Measurements from ENCODE around the gene LRRC40.
"Not testable (repeated sequence)": the region's sequence is repeated elsewhere in the genome, so short reads cannot be mapped to it uniquely, and the experiment has no call there.

LRRC40 gene

GRCh38 chr1:70221238-70222121 is 16.1 kb upstream of the LRRC40 start, which contains the start of gene SRSF11:
SRSF11 (plus strand) TSS chr1:70221380; CDS start chr1:70221637, 257 bp downstream.
- peak within 1 kb of the TSS; percentile 94 for H3K27ac ChIP-seq (ENCODE audit: low read length)
- no peaks in the 10 kb centered on the region for H3K9me3 ChIP-seq (ENCODE audit: control insufficient read depth in 1 of 2, low read length in 2 of 2)
- H3K27me3 ChIP-seq (ENCODE audit: low read depth, low read length): no peaks in the 10 kb centered on the region
- H3K36me3 ChIP-seq (ENCODE audit: control insufficient read depth in 1 of 2, insufficient read depth in 2 of 2, low read length in 2 of 2): peaks cover 11 to 22% of the 10 kb centered on the region in 2 donors
- peak within 1 kb of the TSS; percentile 68 to 77 for H3K4me3 ChIP-seq (ENCODE audit: low read depth in 1 of 2, low read length in 2 of 2)
- H3K4me1 ChIP-seq (ENCODE audit: control insufficient read depth in 1 of 2, insufficient read depth in 2 of 2, low read length in 2 of 2): peaks cover 7 to 44% of the 10 kb centered on the region in 2 donors

- H3K27me3 ChIP-seq (ENCODE audit: low read depth, low read length): no peaks in the 10 kb centered on the region
- H3K4me1 ChIP-seq (ENCODE audit: control insufficient read depth in 1 of 2, insufficient read depth in 2 of 2, low read length in 2 of 2): peaks cover 7 to 39% of the 10 kb centered on the region in 2 donors
- peak overlapping the region; percentile 68 to 76 for H3K4me3 ChIP-seq (ENCODE audit: low read depth in 1 of 2, low read length in 2 of 2)
- no peaks in the 10 kb centered on the region for H3K9me3 ChIP-seq (ENCODE audit: control insufficient read depth in 1 of 2, low read length in 2 of 2)
- H3K36me3 ChIP-seq (ENCODE audit: control insufficient read depth in 1 of 2, insufficient read depth in 2 of 2, low read length in 2 of 2): peaks cover 11 to 22% of the 10 kb centered on the region in 2 donors
- peak overlapping the region; percentile 79 for H3K27ac ChIP-seq (ENCODE audit: low read length)
Measured at GRCh38 chr1:70220517-70221237, 15.3 kb upstream of the LRRC40 start.

GRCh38 chr1:70220015-70220414 is 14.6 kb upstream of the LRRC40 start:
- Histone ChIP-seq H3K4me3 (ENCODE audit: low read depth in 1 of 2, low read length in 2 of 2) (no peak overlapping the region), H3K9me3 (ENCODE audit: control insufficient read depth in 1 of 2, low read length in 2 of 2) (no peaks in the 10 kb centered on the region), H3K36me3 (ENCODE audit: control insufficient read depth in 1 of 2, insufficient read depth in 2 of 2, low read length in 2 of 2) (peaks cover 6 to 19% of the 10 kb centered on the region in 2 donors), H3K27me3 (ENCODE audit: low read depth, low read length) (no peaks in the 10 kb centered on the region), H3K4me1 (ENCODE audit: control insufficient read depth in 1 of 2, insufficient read depth in 2 of 2, low read length in 2 of 2) (peaks cover 7 to 33% of the 10 kb centered on the region in 2 donors), H3K27ac (ENCODE audit: low read length) (no peak overlapping the region)

GRCh38 chr1:70211541-70211940 is 6.2 kb upstream of the LRRC40 start:
- no peak overlapping the region for H3K27ac ChIP-seq (ENCODE audit: low read length)
- no peaks in the 10 kb centered on the region for H3K9me3 ChIP-seq (ENCODE audit: control insufficient read depth in 1 of 2, low read length in 2 of 2)
- H3K4me1 ChIP-seq (ENCODE audit: control insufficient read depth in 1 of 2, insufficient read depth in 2 of 2, low read length in 2 of 2): peaks cover 0 to 43% of the 10 kb centered on the region in 2 donors
- H3K27me3 ChIP-seq (ENCODE audit: low read depth, low read length): no peaks in the 10 kb centered on the region
- no peaks in the 10 kb centered on the region for H3K36me3 ChIP-seq (ENCODE audit: control insufficient read depth in 1 of 2, insufficient read depth in 2 of 2, low read length in 2 of 2)
- no peak overlapping the region for H3K4me3 ChIP-seq (ENCODE audit: low read depth in 1 of 2, low read length in 2 of 2)

DNA sequence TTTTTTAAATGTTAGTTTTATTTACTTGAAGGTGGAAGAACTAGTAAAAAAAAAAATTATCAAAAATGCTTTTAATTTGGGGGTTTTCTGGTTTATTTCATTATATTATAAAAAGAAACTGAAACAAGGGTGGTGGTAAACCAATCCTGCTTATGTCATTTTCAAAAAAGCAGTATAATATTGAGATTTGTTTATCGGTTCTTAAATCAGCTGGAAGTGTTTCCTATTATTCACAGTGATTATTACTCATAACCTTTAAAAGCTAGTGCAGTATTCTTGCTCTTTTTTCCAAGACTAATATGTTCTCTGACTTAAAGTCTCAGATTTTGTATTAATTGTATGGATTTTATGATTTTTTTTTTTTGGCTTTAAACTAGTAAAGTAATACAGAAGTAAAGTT is 5.4 kb upstream of the LRRC40 start:
- no peaks in the 10 kb centered on the region for H3K9me3 ChIP-seq (ENCODE audit: control insufficient read depth in 1 of 2, low read length in 2 of 2)
- no peaks in the 10 kb centered on the region for H3K36me3 ChIP-seq (ENCODE audit: control insufficient read depth in 1 of 2, insufficient read depth in 2 of 2, low read length in 2 of 2)
- no peaks in the 10 kb centered on the region for H3K27me3 ChIP-seq (ENCODE audit: low read depth, low read length)
- no peak overlapping the region for H3K4me3 ChIP-seq (ENCODE audit: low read depth in 1 of 2, low read length in 2 of 2)
- H3K4me1 ChIP-seq (ENCODE audit: control insufficient read depth in 1 of 2, insufficient read depth in 2 of 2, low read length in 2 of 2): peaks cover 0 to 46% of the 10 kb centered on the region in 2 donors
- H3K27ac ChIP-seq (ENCODE audit: low read length): no peak overlapping the region

- Histone ChIP-seq H3K36me3 (ENCODE audit: control insufficient read depth in 1 of 2, insufficient read depth in 2 of 2, low read length in 2 of 2) (no peaks in the 10 kb centered on the region), H3K27ac (ENCODE audit: low read length) (no peak overlapping the region), H3K9me3 (ENCODE audit: control insufficient read depth in 1 of 2, low read length in 2 of 2) (no peaks in the 10 kb centered on the region), H3K4me1 (ENCODE audit: control insufficient read depth in 1 of 2, insufficient read depth in 2 of 2, low read length in 2 of 2) (peaks cover 0 to 61% of the 10 kb centered on the region in 2 donors), H3K27me3 (ENCODE audit: low read depth, low read length) (no peaks in the 10 kb centered on the region), H3K4me3 (ENCODE audit: low read depth in 1 of 2, low read length in 2 of 2) (no peak overlapping the region)
Measured at GRCh38 chr1:70208292-70208691, 2.9 kb upstream of the LRRC40 start.

DNA sequence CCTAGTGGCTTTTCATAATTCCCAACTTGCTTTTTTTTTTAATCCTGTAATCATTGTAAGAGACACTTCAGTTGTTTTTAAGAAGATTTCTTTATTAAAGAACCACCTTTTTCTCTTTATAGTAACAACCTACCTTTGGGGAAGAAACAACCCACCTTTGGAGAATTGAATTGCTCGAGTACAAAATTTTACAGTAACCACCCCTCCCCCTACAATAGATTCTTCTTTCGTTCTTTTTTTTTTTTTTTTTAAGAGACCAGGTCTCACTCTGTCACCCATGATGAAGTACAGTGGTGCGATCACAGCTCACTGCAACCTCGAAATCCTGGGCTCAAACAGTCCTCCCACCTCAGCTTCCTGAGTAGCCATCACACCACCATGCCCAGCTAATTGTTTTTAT is 2.1 kb upstream of the LRRC40 start:
- peaks cover 0 to 61% of the 10 kb centered on the region in 2 donors for H3K4me1 ChIP-seq (ENCODE audit: control insufficient read depth in 1 of 2, insufficient read depth in 2 of 2, low read length in 2 of 2)
- no peaks in the 10 kb centered on the region for H3K27me3 ChIP-seq (ENCODE audit: low read depth, low read length)
- peak overlapping the region in 1 of 2 donors; percentile 93 for H3K4me3 ChIP-seq (ENCODE audit: low read depth in 1 of 2, low read length in 2 of 2)
- H3K36me3 ChIP-seq (ENCODE audit: control insufficient read depth in 1 of 2, insufficient read depth in 2 of 2, low read length in 2 of 2): no peaks in the 10 kb centered on the region
- no peaks in the 10 kb centered on the region for H3K9me3 ChIP-seq (ENCODE audit: control insufficient read depth in 1 of 2, low read length in 2 of 2)
- no peak overlapping the region for H3K27ac ChIP-seq (ENCODE audit: low read length)

DNA sequence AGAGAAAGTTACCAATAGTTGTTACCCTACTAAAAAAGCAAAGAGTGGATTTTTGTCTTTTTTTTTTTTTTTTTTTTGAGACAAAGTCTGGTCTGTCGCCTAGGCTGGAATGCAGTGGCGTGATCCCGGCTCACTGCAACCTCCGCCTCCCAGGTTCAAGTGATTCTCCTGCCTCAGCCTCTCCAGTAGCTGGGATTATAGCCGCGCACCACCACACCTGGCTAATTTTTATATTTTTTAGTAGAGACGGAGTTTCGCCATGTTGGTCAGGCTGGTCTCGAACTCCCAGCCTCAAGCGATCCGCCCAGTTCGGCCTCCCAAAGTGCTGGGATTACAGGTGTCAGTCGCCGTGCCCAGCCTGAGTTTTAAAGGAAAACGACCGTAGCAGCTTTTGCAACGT is 1.5 kb upstream of the LRRC40 start:
- not testable (repeated sequence) for H3K27me3 ChIP-seq (ENCODE audit: low read depth, low read length); H3K36me3 ChIP-seq (ENCODE audit: control insufficient read depth in 1 of 2, insufficient read depth in 2 of 2, low read length in 2 of 2); H3K9me3 ChIP-seq (ENCODE audit: control insufficient read depth in 1 of 2, low read length in 2 of 2)
- peaks cover 0 to 61% of the 10 kb centered on the region in 2 donors for H3K4me1 ChIP-seq (ENCODE audit: control insufficient read depth in 1 of 2, insufficient read depth in 2 of 2, low read length in 2 of 2)
- H3K4me3 ChIP-seq (ENCODE audit: low read depth in 1 of 2, low read length in 2 of 2): peak overlapping the region; percentile 93 to 100
- H3K27ac ChIP-seq (ENCODE audit: low read length): peak overlapping the region; percentile 99

DNA sequence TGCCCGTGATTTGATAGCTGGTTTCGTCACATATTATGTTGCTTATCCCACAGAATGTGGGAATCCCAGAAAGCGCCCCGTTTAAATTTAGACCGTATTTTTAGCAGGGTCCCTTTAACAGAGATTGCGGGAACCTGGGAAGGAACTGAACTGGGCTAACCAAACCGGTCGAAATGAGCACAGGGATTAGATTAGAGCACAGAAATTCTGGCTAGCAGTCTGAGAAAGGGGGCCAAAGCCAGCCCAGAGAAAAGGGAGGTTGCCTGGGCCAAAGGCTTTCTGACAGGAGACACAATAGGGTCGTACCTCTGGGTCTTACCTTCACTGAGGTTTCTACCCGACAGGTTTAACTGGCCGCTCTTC is 327 bp downstream of the LRRC40 start:
- H3K27me3 ChIP-seq (ENCODE audit: low read depth, low read length): no peaks in the 10 kb centered on the region
- peaks cover 0 to 52% of the 10 kb centered on the region in 2 donors for H3K4me1 ChIP-seq (ENCODE audit: control insufficient read depth in 1 of 2, insufficient read depth in 2 of 2, low read length in 2 of 2)
- H3K27ac ChIP-seq (ENCODE audit: low read length): peak overlapping the region; percentile 99
- H3K9me3 ChIP-seq (ENCODE audit: control insufficient read depth in 1 of 2, low read length in 2 of 2): no peaks in the 10 kb centered on the region
- H3K36me3 ChIP-seq (ENCODE audit: control insufficient read depth in 1 of 2, insufficient read depth in 2 of 2, low read length in 2 of 2): no peaks in the 10 kb centered on the region
- H3K4me3 ChIP-seq (ENCODE audit: low read depth in 1 of 2, low read length in 2 of 2): peak overlapping the region; percentile 93 to 100

DNA sequence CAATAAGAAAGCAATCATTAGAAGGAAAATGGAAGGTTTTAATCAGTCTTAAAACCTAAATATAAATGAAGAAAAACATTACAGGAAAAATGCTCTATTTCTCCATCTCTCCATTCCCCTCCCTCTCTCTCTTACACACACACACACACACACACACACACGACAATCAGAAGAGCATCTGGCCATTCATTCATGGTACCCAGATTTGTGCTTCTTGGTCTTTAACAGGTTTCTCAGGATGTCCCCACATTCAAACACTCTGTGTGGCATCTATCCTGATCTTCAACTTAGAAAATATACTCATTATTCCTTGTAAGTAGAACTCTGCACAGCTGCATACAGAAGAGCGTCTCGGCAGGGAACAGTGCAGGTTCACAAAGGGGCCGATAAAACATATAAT is 779 bp downstream of the LRRC40 start:
- Histone ChIP-seq H3K27me3 (ENCODE audit: low read depth, low read length) (no peaks in the 10 kb centered on the region), H3K4me3 (ENCODE audit: low read depth in 1 of 2, low read length in 2 of 2) (peak overlapping the region; percentile 93 to 100), H3K36me3 (ENCODE audit: control insufficient read depth in 1 of 2, insufficient read depth in 2 of 2, low read length in 2 of 2) (no peaks in the 10 kb centered on the region), H3K9me3 (ENCODE audit: control insufficient read depth in 1 of 2, low read length in 2 of 2) (no peaks in the 10 kb centered on the region), H3K4me1 (ENCODE audit: control insufficient read depth in 1 of 2, insufficient read depth in 2 of 2, low read length in 2 of 2) (peaks cover 0 to 50% of the 10 kb centered on the region in 2 donors), H3K27ac (ENCODE audit: low read length) (peak overlapping the region; percentile 99)

- Histone ChIP-seq H3K4me3 (ENCODE audit: low read depth in 1 of 2, low read length in 2 of 2) (peak overlapping the region; percentile 93 to 100), H3K4me1 (ENCODE audit: control insufficient read depth in 1 of 2, insufficient read depth in 2 of 2, low read length in 2 of 2) (peaks cover 0 to 46% of the 10 kb centered on the region in 2 donors), H3K36me3 (ENCODE audit: control insufficient read depth in 1 of 2, insufficient read depth in 2 of 2, low read length in 2 of 2) (no peaks in the 10 kb centered on the region), H3K27me3 (ENCODE audit: low read depth, low read length) (no peaks in the 10 kb centered on the region), H3K9me3 (ENCODE audit: control insufficient read depth in 1 of 2, low read length in 2 of 2) (no peaks in the 10 kb centered on the region), H3K27ac (ENCODE audit: low read length) (no peak overlapping the region)
Measured at GRCh38 chr1:70204139-70204538, 1.2 kb downstream of the LRRC40 start.
